Stomach (tissue), 4 donors: ENCODE results near the gene ZMPSTE24.

Source experiments
- POLR2AphosphoS5 ChIP-seq, 3 donors: sonication (generic); formaldehyde crosslinking; IDR thresholded peaks; one replicate each; pipeline ENCODE4 v1.6.1; 2016; ENCODE audit warnings: antibody characterized with exemption in 3 of 3
- TF ChIP-seq, protein P1 (sequence below), 7 experiments: fragments of 450-650 bp in 4 of 7; fragments of 200-600 bp in 3 of 7; sonication (generic) in 3 of 7; IDR thresholded peaks; one replicate each; pipeline ENCODE4 v1.5.1; 2016 to 2019; ENCODE audit warnings: antibody characterized with exemption in 7 of 7, control low read depth in 2 of 7, mild to moderate bottlenecking in 1 of 7

DNA sequence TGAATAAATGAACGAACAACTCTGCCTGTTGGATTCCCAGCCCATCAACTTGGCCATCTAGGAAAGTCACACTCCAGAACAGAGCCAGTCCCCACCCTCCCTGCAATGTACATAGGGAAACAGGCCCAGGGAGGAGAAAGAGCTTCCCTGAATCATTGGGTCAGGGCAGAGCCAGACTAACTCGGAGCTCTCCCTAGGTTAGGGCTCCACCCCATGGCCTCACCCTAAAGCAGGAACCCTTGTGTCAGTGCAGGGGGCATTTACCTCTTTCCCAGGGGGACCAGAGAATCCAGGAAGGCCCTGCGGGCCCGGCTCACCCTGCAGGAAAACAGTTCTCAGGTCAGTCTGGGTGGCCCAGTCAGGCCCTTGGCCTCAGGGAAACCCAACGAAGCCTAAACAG is 47.4 kb downstream of the ZMPSTE24 start:
- no peak for TF ChIP-seq POLR2AphosphoS5 (IDR thresholded peaks at IDR 0.05)
- TF ChIP-seq, protein P1, sequence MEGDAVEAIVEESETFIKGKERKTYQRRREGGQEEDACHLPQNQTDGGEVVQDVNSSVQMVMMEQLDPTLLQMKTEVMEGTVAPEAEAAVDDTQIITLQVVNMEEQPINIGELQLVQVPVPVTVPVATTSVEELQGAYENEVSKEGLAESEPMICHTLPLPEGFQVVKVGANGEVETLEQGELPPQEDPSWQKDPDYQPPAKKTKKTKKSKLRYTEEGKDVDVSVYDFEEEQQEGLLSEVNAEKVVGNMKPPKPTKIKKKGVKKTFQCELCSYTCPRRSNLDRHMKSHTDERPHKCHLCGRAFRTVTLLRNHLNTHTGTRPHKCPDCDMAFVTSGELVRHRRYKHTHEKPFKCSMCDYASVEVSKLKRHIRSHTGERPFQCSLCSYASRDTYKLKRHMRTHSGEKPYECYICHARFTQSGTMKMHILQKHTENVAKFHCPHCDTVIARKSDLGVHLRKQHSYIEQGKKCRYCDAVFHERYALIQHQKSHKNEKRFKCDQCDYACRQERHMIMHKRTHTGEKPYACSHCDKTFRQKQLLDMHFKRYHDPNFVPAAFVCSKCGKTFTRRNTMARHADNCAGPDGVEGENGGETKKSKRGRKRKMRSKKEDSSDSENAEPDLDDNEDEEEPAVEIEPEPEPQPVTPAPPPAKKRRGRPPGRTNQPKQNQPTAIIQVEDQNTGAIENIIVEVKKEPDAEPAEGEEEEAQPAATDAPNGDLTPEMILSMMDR (IDR thresholded peaks at IDR 0.05): no peak
